SIG-M5 treated with dmso at 0.1 percent for 504 hours (cell line): Measurements from ENCODE around the gene SPDYE3.
"Not testable (repeated sequence)": the region's sequence is repeated elsewhere in the genome, so short reads cannot be mapped to it uniquely, and the experiment has no call there.

Source experiments
- DNase-seq: peaks from one replicate; lab custom pipeline; 2025; ENCODE audit not compliant: unreplicated experiment; lab: John Stamatoyannopoulos, UW

Gene SPDYE3

GRCh38 chr7:100351657-100352058, 44.2 kb downstream of the SPDYE3 start:
- no peak for DNase-seq

- DNase-seq: not testable (repeated sequence)
Measured at GRCh38 chr7:100352230-100352781, 44.8 kb downstream of the SPDYE3 start.

DNA sequence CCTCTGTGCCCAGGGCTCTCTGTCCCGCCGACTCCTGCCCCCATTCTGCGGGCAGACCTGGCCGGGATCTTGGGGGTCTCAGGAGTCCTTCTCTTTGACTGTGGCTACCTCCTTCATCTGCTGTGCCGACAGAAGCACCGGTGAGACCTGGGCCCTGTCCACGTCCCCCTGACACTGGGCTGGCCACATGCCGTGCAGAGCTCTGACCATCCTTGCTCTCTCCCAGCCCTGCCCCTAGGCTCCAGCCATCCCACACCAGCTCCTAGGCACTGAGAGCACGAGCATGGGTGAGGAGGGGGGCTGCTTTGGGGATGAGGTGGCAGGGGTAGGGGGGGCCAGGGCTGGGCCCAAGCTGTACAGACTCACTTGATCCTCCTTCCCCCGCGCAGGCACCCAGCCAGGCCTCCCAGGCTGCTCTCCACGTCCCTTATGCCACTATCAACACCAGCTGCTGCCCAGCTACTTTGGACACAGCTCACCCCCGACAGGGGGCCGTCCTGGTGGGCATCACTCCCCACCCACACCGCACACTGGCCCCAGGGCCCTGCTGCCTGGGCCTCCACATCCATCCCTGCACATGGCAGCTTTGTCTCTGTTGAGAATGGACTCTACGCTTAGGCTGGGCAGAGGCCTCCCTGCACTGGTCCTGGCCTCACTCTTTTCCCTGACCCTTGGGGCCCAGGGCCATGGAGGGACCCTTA, 45.6 kb downstream of the SPDYE3 start:
- no peak for DNase-seq

GRCh38 chr7:100353685-100354330, 46.3 kb downstream of the SPDYE3 start:
- DNase-seq: no peak

- DNase-seq: no peak
Measured at GRCh38 chr7:100356416-100357068, 49.0 kb downstream of the SPDYE3 start.

DNA sequence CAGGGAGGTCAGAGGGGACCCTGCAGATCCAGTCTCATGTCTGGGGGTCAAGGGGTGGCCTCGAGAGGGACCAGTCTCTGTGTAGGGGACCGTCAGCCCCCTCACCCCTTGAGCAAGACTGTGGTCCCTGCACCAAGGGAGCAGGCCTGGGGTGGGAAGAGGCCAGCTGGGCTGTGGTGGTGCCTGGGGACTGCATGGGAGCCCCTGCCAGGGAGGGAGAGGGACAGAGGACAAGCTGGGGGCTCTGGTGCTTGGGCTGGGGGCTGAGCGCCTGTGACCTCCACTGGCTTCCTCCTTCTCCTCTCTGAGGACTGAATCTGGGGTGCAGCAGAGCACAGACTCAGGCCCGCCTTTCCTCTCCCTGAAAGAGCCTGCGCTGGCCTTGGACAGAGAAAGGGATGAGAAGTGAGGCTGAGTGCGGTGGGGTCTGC, 49.6 kb downstream of the SPDYE3 start:
- DNase-seq: no peak

- no peak for DNase-seq
Measured at GRCh38 chr7:100358027-100358856, 50.7 kb downstream of the SPDYE3 start, which contains the start of gene PILRB. Gene PILRB, plus strand, starts transcription at chr7:100358117. Its CDS starts 186 bp downstream, at chr7:100358303.

DNA sequence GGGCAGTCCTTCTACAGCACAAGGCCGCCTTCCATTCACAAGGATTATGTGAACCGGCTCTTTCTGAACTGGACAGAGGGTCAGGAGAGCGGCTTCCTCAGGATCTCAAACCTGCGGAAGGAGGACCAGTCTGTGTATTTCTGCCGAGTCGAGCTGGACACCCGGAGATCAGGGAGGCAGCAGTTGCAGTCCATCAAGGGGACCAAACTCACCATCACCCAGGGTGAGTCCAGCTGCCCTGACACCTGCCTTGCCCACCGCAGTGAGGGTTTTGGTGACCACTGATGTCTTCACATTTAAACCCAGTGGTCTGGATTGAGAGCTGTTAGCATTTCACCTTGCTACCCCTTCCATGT, 51.3 kb downstream of the SPDYE3 start:
- DNase-seq: no peak

DNA sequence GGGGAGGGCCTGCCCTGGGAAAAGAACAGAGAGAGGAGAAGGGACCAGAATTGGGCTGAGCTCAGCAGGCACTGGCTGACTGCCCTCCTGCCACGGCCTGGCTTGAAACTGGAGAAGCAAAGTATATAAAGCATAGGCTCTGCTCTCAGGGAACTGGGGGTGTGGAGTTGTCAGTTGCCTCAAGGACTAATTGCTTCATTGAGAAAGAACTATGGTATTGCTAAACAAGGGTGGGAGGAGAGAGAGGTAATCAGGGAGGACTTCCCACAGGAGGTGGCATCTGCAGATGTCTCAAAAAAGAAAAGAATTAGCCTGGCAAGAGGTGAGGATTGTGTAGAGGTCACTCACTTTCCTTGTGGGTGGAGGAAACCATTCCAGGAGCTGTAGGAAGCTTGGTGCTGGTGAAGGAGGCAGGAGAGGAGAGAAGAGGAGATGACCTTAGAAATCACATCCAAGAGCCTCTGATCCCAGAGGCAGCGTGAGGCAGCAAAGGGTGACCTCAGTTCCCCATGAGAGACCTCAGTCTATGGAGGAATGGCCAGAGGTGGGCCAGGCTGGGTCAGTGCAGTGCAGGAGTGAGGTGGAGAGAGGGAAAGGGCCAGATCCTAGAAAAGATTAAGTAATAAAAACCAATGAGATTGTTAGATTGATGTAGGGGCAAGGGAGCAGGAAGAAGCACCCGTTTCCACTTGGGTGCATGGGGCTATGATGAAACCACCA, 52.8 kb downstream of the SPDYE3 start:
- DNase-seq: no peak

GRCh38 chr7:100363098-100363497, 55.6 kb downstream of the SPDYE3 start:
- DNase-seq: no peak

DNA sequence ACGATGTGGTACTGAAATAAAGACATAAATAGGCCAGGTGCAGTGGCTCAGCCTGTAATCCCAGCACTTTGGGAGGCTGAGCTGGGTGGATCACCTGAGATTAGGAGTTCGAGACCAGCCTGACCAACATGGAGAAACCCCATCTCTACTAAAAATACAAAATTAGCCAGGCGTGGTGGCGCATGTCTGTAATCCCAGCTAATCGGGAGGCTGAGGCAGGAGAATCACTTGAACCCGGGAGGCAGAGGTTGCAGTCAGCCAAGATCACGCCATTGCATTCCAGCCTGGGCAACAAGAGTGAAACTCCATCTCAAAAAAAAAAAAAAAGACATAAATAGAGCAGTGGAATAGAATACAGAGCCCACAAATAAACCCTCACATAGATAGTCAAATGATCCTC, 56.3 kb downstream of the SPDYE3 start:
- DNase-seq: not testable (repeated sequence)

DNA sequence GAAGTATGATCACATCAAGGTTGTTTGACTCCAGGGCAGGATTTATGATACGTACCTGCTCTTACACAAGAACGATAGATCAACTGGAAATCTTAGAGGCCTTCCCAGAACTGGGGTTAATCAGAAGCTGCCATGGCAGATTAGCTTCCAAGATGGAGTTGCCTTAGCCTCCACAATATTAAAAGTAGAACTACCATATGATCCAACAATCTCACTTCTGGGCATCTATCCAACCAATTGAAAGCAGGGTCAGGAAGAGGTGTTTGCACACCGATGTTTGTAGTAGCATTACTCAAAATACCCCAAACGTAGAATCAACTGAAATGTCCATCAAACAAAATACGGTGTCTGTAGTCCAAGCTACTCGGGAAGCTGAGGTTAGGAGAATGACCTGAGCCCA, 57.0 kb downstream of the SPDYE3 start:
- DNase-seq: no peak

GRCh38 chr7:100365998-100366367, 58.5 kb downstream of the SPDYE3 start:
- not testable (repeated sequence) for DNase-seq

- DNase-seq: no peak
Measured at GRCh38 chr7:100366411-100367250, 59.1 kb downstream of the SPDYE3 start.

GRCh38 chr7:100367251-100367620, 59.7 kb downstream of the SPDYE3 start:
- no peak for DNase-seq

DNA sequence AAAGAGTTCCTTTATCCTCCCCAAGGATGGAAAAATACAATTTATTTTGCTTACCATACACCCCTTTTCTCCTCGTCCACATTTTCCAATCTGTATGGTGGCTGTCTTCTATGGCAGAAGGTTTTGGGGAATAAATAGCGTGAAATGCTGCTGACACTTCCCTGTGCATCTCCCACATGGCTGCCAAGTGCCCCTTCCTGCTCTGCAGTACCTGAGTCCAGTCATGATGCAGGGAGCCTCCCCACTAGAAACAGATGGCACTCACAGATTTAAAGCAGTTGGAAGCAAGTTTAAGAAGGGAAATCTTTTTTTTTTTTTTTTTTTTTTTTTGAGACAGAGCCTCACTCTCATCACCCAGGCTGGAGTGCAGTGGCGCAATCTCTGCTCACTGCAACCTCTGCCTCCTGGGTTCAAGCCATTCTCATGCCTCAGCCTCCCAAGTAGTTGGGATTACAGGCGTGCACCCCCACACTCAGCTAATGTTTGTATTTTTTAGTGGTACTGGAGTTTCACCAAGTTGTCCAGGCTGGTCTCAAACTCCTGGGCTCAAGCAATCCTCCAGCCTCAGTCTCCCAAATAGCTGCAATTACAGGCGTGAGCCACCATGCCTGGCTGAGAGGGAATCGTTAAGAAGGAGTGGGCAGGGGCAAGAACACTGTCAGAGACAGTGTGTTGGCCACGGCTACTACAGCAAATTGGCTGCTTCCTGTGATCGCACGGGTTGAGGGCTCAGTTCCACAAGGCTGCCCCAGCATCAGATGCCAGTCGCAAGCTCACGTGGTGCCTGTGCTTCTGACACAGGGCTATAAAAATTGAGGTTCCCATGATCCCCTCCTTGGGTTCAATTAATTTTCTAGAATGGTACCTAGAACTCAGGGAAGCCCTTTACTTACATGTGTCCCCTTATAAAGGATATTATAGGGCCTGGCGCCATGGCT, 60.4 kb downstream of the SPDYE3 start:
- no peak for DNase-seq

DNA sequence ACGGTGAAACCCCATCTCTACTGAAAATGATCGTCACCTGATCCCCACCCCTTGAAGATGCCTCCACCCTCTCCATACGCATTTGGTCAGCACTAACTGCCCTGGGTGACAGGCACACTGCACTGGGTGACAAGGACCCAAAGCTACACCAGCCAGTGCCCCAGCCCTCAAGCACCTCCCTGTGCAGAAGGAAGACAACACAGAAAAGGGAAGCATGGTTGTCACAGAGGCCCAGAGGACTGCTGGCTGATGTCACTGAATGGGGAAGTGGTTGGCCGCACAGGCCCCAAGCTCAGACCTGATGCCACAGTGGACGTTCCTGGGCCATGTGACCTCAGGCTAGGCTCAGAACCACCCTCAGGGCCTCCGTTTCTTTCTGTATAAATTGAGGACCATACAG, 61.6 kb downstream of the SPDYE3 start:
- DNase-seq: peak; percentile 97

DNA sequence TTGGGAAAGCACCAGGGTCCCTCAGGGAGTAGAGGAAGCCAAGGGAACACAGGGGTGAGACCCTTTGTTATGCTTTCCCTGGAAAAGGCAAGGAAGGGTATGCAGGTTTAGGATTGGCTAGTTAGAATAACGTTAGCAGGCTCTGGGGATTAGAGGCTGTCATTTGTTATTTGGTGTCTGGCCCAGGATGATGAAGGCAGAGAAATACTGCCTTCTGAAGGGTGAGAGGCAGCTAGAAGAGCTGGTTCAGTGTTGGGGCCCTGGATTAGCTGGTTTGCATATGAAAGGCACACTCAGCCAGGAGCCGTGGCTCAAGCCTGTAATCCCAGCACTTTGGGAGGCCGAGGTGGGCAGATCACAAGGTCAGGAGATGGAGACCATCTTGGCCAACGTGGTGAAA, 62.8 kb downstream of the SPDYE3 start:
- DNase-seq: no peak

DNA sequence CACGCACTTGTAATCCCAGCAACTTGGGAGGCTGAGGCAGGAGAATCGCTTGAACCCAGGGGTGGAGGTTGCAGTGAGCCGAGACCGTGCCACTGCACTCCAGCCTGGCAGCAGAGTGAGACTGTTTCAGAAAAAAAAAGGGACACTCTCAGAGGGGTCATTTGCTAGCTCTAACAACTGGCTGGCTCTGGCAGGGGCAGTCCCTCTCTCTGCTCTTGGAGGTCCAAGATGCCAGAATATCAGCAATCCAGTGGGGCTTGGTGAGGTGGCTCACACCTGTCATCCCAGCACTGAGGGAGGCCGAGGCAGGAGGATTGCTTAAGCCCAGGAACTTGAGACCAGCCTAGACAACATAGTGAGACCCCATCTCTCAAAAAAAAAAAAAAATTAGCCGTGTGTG, 63.2 kb downstream of the SPDYE3 start:
- DNase-seq: no peak
